ENCODE results near the gene IFIT5. TPM values are rescaled to one million over a fixed set of nuclear protein-coding genes. Genes with fewer than 3 reads are reported as not detected.

Gene IFIT5
- total RNA-seq, 2 donors from 2014 or later = 1.5 to 2.5 TPM

GRCh38 chr10:89395141-89395540, 19.2 kb upstream of the IFIT5 start:
- H3K9me3 Mint-ChIP-seq = peaks cover 27% of the 10 kb centered on the region
- Histone ChIP-seq H3K9ac (ENCODE audit: extremely low read depth, low read length, poor library complexity, severe bottlenecking) (no peak overlapping the region), H3K4me1 (ENCODE audit: control insufficient read depth, insufficient read depth, low read length) (peaks cover 8% of the 10 kb centered on the region), H3K9me3 (ENCODE audit: control insufficient read depth, low read length) (peaks cover 4% of the 10 kb centered on the region), H3K27me3 (ENCODE audit: control insufficient read depth, insufficient read depth, low read length, poor library complexity, severe bottlenecking) (no peaks in the 10 kb centered on the region), H3K27ac (ENCODE audit: low read depth, low read length) (no peak overlapping the region), H3K4me3 (ENCODE audit: low read length) (no peak overlapping the region), H3K36me3 (ENCODE audit: control insufficient read depth, insufficient read depth, low read length) (no peaks in the 10 kb centered on the region)
- H3K27me3 Mint-ChIP-seq (ENCODE audit: insufficient read depth) = no peaks in the 10 kb centered on the region
- peaks cover 3% of the 10 kb centered on the region for H3K36me3 Mint-ChIP-seq (ENCODE audit: low read depth)
- H3K4me3 Mint-ChIP-seq = no peak overlapping the region
- no peak for DNase-seq
- H3K27ac Mint-ChIP-seq = no peak overlapping the region
- TF ChIP-seq CTCF (conservative IDR thresholded peaks at IDR 0.05) = no peak
- 87% methylated on average over 2 of the region's 2 CpGs; no CpG with 5 or more reads in 1 of the 2 experiments for WGBS, 2 experiments (ENCODE audit: insufficient coverage in 1 of 2, insufficient read length in 1 of 2)
- H3K4me1 Mint-ChIP-seq = peaks cover 12% of the 10 kb centered on the region

GRCh38 chr10:89398003-89398749, 16.2 kb upstream of the IFIT5 start:
- 74 to 93% methylated on average over 2 to 5 of the region's 5 CpGs for WGBS, 2 experiments (ENCODE audit: insufficient coverage in 1 of 2, insufficient read length in 1 of 2)
- no peak overlapping the region for H3K27ac Mint-ChIP-seq
- no peak for TF ChIP-seq CTCF (conservative IDR thresholded peaks at IDR 0.05)
- no peak overlapping the region for H3K4me3 Mint-ChIP-seq
- no peaks in the 10 kb centered on the region for H3K4me1 ChIP-seq (ENCODE audit: control insufficient read depth, insufficient read depth, low read length)
- peaks cover 27% of the 10 kb centered on the region for H3K9me3 Mint-ChIP-seq
- H3K27me3 Mint-ChIP-seq (ENCODE audit: insufficient read depth) = no peaks in the 10 kb centered on the region
- no peak overlapping the region for H3K4me3 ChIP-seq (ENCODE audit: low read length)
- DNase-seq = no peak
- no peaks in the 10 kb centered on the region for H3K27me3 ChIP-seq (ENCODE audit: control insufficient read depth, insufficient read depth, low read length, poor library complexity, severe bottlenecking)
- no peak overlapping the region for H3K27ac ChIP-seq (ENCODE audit: low read depth, low read length)
- H3K36me3 ChIP-seq (ENCODE audit: control insufficient read depth, insufficient read depth, low read length) = no peaks in the 10 kb centered on the region
- H3K4me1 Mint-ChIP-seq = peaks cover under 1% of the 10 kb centered on the region
- H3K9me3 ChIP-seq (ENCODE audit: control insufficient read depth, low read length) = peaks cover 4% of the 10 kb centered on the region
- H3K36me3 Mint-ChIP-seq (ENCODE audit: low read depth) = peaks cover 3% of the 10 kb centered on the region
- H3K9ac ChIP-seq (ENCODE audit: extremely low read depth, low read length, poor library complexity, severe bottlenecking) = no peak overlapping the region

GRCh38 chr10:89399956-89400355, 14.4 kb upstream of the IFIT5 start:
- peaks cover 4% of the 10 kb centered on the region for H3K9me3 ChIP-seq (ENCODE audit: control insufficient read depth, low read length)
- H3K36me3 ChIP-seq (ENCODE audit: control insufficient read depth, insufficient read depth, low read length) = no peaks in the 10 kb centered on the region
- Mint-ChIP-seq H3K9me3 (peaks cover 27% of the 10 kb centered on the region), H3K27ac (no peak overlapping the region), H3K4me3 (no peak overlapping the region), H3K27me3 (ENCODE audit: insufficient read depth) (no peaks in the 10 kb centered on the region), H3K36me3 (ENCODE audit: low read depth) (peaks cover 3% of the 10 kb centered on the region), H3K4me1 (no peaks in the 10 kb centered on the region)
- DNase-seq = no peak
- H3K9ac ChIP-seq (ENCODE audit: extremely low read depth, low read length, poor library complexity, severe bottlenecking) = no peak overlapping the region
- no peaks in the 10 kb centered on the region for H3K4me1 ChIP-seq (ENCODE audit: control insufficient read depth, insufficient read depth, low read length)
- no peak overlapping the region for H3K27ac ChIP-seq (ENCODE audit: low read depth, low read length)
- no peaks in the 10 kb centered on the region for H3K27me3 ChIP-seq (ENCODE audit: control insufficient read depth, insufficient read depth, low read length, poor library complexity, severe bottlenecking)
- 100% methylated on average over 1 of the region's 1 CpG; no CpG with 5 or more reads in 1 of the 2 experiments for WGBS, 2 experiments (ENCODE audit: insufficient coverage in 1 of 2, insufficient read length in 1 of 2)
- no peak overlapping the region for H3K4me3 ChIP-seq (ENCODE audit: low read length)
- no peak for TF ChIP-seq CTCF (conservative IDR thresholded peaks at IDR 0.05)
